ENCODE data around the gene SLC4A5.

DNA sequence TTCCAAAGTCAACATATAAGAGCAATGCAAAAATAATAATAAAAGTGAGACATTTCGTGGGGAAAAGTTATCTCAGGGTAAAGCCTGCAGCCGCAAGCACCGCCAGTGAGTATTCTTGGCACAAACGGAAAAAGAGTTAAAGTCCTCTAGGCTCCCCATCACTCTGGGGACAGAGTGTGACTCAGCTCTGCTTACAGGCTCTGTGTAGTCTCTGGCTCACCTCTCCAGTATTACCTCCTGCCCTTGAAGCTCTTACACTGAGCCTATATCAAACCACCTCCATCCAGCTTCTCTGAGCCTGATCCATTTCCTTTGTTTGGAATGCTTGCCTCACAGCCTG is 89.3 kb downstream of the SLC4A5 start:
- TF ChIP-seq, protein P1, sequence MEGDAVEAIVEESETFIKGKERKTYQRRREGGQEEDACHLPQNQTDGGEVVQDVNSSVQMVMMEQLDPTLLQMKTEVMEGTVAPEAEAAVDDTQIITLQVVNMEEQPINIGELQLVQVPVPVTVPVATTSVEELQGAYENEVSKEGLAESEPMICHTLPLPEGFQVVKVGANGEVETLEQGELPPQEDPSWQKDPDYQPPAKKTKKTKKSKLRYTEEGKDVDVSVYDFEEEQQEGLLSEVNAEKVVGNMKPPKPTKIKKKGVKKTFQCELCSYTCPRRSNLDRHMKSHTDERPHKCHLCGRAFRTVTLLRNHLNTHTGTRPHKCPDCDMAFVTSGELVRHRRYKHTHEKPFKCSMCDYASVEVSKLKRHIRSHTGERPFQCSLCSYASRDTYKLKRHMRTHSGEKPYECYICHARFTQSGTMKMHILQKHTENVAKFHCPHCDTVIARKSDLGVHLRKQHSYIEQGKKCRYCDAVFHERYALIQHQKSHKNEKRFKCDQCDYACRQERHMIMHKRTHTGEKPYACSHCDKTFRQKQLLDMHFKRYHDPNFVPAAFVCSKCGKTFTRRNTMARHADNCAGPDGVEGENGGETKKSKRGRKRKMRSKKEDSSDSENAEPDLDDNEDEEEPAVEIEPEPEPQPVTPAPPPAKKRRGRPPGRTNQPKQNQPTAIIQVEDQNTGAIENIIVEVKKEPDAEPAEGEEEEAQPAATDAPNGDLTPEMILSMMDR (IDR thresholded peaks at IDR 0.05), result no peak
- TF ChIP-seq POLR2AphosphoS5 (IDR thresholded peaks at IDR 0.05; ENCODE audit: insufficient read depth in 1 of 2, low read depth in 1 of 2) (no peak), POLR2A (IDR thresholded peaks at IDR 0.05) (no peak)
